Eye (tissue), 1 donor: ENCODE results near the gene MYBPH.

Source experiments
- DNase-seq: peaks from one replicate; pipeline ENCODE4 v3.0.0-alpha.2; 2015

The MYBPH gene

DNA sequence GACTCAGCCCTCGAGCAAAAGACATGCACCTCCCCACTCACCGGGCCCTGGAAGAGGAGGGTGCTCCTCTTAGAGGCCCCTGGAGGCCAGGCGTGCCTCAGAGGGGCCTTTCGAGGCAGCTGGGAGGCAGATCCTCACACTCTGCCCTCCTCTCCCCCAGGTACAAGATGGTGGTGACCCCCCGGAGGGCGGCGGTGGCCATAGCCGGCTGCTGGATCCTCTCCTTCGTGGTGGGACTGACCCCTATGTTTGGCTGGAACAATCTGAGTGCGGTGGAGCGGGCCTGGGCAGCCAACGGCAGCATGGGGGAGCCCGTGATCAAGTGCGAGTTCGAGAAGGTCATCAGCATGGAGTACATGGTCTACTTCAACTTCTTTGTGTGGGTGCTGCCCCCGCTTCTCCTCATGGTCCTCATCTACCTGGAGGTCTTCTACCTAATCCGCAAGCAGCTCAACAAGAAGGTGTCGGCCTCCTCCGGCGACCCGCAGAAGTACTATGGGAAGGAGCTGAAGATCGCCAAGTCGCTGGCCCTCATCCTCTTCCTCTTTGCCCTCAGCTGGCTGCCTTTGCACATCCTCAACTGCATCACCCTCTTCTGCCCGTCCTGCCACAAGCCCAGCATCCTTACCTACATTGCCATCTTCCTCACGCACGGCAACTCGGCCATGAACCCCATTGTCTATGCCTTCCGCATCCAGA lies 10.4 kb downstream of the MYBPH start:
- no peak for DNase-seq

DNA sequence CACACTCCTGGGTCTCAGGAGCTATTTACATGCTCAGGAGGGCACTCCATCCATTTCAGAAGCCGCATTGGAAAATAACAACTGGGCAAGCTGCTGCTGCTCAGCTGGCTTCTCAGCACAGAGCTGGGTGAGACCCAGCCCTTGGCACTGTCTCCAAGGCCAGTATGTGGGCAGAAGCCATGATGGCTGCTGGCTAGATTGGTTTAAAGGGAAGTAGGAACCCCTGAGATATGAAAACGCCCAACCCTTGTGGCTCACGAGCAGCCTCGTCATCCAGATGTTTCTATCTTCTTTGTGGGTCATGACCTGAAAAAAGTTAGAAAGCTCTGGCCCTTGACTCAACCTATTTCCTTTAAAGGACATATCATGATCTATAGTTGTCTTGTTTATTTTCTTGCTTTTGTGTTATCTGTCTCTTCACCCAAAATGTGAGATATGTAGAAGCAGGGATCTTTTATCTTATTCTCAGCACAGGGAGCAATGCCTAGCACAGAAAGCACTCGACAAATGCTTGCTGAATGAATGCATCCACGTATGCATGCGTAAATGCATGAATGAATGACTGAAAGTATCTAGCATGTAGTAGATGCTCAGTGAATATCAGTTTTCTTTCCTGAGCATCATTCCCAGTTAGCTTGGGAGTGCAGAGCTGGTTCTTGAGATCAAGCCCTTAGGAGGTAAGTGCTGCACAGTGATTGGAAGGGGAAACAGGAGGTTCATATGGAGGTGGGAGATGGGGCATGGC lies 11.6 kb downstream of the MYBPH start:
- DNase-seq: no peak

DNA sequence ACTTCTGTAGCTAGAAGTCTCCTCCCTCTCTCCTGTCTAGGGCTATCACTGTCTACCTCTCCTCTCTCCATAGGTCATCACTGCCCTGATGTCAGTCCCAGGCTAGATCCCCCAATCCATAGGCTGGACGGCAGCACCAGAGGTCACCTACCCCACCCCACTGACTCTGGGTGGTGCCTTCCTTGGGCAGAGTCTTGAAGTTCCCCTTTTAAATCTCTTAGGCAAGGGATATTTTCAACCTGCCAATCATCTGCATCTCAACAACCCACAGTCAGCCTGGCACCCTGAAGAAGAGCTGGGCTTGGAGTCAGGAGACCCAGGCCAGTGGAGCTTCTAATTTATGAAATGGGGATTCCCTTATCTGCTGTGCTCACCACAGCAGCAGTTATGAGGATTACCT lies 13.2 kb downstream of the MYBPH start:
- DNase-seq: no peak

- no peak for DNase-seq
Measured at GRCh38 chr1:203161703-203162102, 13.9 kb downstream of the MYBPH start.

DNA sequence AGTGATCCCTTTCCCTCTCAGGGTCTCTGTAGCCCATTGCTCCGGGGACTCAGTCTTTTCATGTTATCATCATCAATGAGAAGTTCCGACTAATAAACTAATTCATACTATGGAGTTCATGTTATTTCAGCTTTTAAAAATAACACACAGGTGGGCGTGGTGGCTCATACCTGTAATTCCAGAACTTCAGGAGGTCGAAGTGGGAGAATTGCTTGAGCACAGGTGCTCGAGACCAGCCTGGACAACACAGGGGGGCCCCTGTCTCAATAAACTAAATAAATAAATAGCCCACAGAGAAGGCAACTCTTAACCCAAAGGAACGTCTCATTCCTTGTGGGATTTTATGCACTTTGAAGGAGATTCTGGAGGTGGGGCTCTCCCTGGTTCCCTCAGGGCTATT lies 14.5 kb downstream of the MYBPH start:
- DNase-seq: no peak

DNA sequence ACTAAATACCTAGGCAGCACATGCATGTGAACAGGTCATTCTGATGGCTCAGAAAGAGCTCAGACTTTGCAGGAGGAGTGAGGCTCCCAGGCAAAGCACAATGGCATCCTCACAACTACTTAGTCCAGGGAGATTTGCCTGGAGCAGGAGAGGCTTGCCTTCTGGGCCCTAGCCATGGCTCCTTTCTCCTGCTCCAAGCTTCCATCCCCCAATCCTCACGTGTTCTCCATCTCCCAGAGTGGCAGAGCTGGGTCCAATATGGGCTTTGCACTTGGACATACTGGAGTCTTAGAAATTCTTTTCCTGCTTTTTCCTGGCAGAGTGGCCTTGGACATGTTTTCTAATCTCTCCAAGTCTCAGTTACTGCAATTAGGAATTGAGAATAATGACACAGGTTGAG lies 15.8 kb downstream of the MYBPH start:
- no peak for DNase-seq

- DNase-seq: no peak
Measured at GRCh38 chr1:203158960-203159665, 16.5 kb downstream of the MYBPH start.

- DNase-seq: no peak
Measured at GRCh38 chr1:203158423-203158822, 17.2 kb downstream of the MYBPH start.

DNA sequence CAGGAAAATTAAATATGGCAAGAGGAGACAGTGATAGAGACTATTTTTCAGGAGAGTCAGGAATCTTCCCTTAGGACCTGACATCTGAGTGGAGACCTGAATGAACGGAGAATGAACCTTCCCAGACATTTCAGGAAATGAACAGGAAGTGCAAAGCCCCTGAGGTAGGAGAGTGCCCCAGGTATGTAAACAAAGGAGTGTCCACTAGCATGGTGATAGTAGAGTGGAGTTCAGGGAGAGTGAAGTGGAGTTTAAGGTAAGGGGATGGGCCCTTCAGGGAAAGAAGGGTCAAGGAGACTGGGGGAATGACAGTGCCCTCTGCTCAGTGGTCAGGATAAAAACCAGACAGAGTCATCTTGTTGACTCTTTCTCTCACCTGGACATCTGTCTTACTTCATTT lies 19.3 kb downstream of the MYBPH start:
- no peak for DNase-seq

GRCh38 chr1:203153989-203154821 lies 21.4 kb downstream of the MYBPH start:
- DNase-seq: no peak

- DNase-seq: peak; percentile 82
Measured at GRCh38 chr1:203153051-203153988, 22.3 kb downstream of the MYBPH start.

DNA sequence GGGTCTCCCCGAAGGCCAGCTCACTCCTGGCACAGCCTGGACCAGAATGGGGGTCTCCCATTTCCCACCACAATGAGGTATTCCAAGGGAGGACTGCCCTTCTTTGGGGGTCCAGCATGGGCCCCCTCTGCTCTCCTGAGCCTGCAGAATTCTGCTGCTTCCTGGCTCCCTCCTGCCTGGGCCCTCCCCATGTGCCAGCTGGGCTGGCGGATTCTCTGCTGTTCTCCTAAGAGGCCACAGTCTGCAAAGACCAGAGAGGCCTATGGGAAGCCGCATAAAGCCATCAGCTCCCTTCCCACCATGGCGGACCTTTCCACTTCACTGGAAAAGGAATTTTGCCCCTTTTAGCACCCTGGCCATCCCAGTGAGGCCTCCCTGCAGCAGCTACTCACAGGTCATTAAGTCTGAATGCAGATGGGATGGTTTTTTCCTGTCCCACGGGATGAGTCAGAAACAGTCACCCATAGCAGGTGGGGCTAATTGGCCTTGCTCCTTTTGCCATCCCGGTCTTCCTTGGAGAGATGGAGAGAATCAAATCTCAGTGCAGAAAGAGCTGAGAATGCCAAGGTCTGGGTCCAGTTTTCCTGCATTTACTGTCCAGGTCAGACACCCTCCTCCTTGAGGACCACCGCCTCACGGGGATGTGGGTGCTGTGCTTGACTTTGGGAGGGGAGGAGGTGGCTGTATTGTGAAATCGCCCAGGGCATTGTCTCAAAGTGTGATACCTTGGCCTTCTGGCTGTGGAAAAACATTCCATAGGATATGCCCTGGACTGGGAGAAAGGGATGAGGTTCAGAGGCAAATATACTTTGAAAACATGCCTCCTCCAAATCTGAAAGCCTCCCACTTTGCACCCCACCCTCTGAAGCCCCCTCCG lies 23.2 kb downstream of the MYBPH start:
- peak; percentile 87 for DNase-seq

DNA sequence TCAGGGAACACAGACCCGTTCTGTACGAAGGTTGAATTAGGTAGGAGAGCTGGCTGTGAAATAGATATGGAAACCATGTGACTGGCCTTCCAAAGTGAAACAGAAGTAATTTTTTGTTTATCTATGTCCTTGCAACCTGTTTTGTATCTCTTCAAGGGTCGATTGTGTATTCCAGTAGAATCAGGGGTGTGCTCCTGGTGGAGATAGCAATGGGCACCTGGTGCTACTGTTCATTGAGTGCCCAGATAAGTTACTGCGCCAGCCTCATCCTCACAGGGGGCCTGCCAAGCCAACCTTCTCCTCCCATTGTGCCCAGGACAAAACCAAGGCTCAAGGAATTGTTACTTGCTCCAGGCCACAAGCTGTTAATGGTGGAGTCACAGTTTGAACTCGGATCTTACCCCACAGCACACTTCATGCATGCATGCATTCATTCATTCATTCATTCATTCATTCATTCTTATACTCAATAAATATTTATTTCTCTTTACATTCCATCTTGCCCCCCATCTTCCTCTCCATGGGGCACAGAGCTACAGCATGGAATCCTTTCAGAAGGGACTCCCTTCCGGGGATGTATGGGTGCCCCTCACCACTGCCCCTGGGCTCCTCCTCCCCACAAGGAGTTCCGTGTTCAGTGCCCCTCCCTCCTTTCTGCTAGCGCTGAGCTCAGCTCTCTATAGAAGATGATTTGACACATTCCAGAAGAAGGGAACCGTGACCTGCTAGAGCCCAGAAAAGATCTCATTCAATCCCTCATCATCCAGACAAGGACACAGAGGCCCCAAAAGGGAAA lies 24.1 kb downstream of the MYBPH start:
- peak; percentile 69 for DNase-seq

DNA sequence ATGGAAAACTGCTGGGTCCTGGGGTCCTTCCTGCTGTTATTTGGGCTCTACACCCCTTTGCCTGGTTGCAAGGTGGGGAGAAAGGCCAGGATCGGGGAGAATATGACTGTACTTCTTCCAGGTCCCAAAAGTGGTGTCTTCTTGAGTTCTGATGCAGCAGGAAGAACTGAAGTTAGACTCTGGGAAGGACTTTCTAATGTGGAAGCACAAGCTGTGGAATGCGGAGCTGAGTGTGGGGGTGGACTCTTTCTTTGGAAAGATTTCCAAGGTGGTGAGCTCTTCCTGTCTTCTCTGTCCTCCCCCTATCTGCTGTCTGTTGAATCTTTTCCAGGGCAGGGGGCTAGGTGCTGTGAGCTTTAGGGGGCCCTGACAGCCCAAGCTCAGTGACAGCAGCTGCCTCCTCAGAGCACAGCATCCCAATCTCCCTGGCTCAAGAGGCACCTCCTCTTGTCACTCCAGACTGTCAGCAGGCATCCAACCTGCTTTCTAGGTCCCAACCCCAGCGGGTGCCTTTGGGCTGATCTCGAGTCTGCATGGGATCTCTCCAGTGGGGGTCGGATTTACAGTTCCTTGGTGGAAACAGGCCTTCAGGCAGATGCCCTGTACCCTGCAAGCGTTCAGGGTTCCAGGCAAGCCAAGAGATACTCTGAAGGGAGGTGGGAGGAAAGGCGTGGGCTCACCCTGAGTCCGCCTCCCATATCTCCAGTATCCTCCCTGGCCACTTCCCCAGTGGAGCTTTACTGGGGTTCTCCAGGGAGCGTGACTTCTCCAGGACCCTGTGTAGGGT lies 24.9 kb downstream of the MYBPH start:
- DNase-seq: no peak

- peak; percentile 52 for DNase-seq
Measured at GRCh38 chr1:203149188-203149840, 26.3 kb downstream of the MYBPH start.

DNA sequence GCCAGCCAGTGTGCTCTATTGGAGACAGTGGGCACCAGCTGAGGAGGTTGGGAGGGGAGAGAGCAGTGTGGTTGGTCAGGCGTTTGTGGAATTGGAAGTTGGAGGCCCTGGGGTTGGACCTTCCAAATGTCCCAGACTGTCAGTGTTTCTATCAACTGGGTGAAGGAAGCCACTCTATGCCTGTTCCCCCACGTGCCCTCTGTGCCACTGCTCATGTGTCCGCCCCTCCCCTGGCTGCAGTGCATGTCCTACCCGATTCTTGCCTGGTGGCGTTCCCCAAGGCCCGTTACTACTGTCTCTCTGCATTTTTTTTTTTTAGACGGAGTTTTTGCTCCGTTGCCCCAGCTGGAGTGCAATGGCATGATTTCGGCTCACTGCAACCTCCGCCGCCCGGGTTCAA lies 27.0 kb downstream of the MYBPH start:
- no peak for DNase-seq

- no peak for DNase-seq
Measured at GRCh38 chr1:203148127-203148526, 27.5 kb downstream of the MYBPH start.

- no peak for DNase-seq
Measured at GRCh38 chr1:203147376-203147775, 28.2 kb downstream of the MYBPH start.

GRCh38 chr1:203146537-203146936 lies 29.1 kb downstream of the MYBPH start:
- DNase-seq: no peak
